HG03097 (cell line): Measurements from ENCODE around the gene DLGAP5.

Experiments used
- ATAC-seq: cut with Tn5 transposase; IDR thresholded peaks from one replicate; pipeline ENCODE4 v1.9.1; 2021; ENCODE audit not compliant: unreplicated experiment, low FRiP score

Gene DLGAP5, protein sequence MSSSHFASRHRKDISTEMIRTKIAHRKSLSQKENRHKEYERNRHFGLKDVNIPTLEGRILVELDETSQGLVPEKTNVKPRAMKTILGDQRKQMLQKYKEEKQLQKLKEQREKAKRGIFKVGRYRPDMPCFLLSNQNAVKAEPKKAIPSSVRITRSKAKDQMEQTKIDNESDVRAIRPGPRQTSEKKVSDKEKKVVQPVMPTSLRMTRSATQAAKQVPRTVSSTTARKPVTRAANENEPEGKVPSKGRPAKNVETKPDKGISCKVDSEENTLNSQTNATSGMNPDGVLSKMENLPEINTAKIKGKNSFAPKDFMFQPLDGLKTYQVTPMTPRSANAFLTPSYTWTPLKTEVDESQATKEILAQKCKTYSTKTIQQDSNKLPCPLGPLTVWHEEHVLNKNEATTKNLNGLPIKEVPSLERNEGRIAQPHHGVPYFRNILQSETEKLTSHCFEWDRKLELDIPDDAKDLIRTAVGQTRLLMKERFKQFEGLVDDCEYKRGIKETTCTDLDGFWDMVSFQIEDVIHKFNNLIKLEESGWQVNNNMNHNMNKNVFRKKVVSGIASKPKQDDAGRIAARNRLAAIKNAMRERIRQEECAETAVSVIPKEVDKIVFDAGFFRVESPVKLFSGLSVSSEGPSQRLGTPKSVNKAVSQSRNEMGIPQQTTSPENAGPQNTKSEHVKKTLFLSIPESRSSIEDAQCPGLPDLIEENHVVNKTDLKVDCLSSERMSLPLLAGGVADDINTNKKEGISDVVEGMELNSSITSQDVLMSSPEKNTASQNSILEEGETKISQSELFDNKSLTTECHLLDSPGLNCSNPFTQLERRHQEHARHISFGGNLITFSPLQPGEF

DNA sequence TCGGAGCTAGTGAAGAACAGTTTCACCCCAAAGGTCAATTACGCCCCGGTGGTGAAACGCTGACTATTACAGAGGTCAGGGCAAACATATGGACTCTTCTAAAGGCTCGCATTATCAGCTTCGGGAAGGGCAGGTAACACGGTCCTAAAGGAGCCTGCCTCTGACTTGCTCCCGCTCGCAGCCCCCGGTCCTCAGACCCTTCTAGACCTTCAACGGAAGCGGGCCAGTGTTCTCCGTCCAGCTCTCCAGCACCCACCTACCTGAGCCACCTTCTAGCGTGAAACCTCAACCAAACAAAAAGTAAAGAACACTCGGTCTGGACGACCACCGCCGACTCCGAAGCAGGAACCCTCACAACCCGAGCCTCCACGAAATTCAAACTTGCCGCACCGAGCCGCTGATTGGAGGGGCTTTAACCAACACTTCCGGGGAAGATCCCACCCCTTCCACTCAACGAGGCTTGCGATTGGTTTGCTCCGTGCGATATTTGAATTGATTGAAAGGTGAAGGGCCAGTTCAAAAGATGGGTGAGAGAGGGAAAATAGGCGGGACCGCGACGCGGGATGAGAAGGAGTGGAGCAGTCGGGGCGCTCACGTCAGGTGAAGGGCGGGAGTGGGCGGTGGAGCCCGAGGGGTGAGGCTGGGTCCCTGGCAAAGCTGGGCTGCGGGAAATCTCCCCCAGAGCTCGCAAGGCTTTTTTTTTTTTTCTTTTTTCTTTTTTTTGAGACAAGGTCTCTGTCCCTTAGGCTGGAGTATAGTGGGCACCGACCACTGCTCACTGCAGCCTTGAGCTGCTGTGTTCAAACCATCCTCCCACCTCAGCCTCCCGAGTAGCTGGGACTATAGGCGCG, at the start of gene DLGAP5:
Gene DLGAP5, minus strand, starts transcription at position 383 of the 851 bp plus-strand sequence. CDS start 2,406 bp downstream, outside the sequence.
- peak; percentile 95 for ATAC-seq

DNA sequence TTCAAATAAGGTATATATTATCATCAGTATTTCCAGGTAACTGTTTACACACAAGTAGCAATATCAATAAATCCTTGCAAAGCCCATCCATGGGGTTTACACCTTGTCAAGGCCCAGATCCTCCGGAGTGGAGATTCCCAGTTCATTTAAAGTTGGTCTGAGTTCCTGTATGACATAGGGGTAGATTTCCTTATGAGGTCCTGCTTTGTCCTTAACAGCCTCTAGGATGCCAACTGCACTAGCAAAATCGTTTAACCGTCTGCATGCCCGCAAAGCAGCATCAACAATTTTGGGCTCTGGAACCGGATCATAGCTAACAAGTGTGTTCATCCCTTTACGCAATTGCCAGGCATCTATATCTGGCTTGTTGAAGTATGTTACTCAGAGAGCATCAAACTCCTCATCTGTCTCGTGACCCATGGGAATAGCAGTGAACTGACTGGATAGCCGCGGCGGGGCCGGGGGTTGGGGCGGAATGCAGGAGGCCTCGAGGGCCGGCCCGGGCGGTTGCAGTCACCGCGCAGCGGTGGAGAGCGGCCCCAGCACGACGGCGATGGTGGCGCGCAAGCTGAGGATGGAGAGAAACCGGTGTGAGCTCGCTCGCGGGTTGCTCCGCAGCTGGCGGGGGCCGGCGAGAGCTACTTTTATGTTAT, 49.3 kb upstream of the DLGAP5 start:
- no peak for ATAC-seq

DNA sequence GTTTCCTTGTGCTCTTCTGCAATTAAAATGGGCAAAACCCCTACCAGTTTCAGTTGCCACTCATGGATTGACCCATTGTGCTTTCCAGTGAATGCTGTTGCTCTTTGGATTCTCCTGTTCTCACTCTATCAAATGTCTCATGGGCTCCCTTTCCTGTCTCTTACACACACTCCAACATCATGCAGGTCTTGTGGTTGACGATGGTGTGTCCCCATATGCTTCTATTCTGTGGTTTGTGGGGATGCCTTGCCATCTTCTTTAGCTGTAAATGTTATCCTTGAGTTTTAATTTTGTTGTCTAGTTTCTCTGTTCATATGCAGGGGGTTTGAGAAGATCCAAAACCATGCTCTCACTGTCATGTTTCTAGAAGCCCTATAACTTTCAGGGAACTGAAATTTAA, 47.9 kb upstream of the DLGAP5 start:
- ATAC-seq = no peak

DNA sequence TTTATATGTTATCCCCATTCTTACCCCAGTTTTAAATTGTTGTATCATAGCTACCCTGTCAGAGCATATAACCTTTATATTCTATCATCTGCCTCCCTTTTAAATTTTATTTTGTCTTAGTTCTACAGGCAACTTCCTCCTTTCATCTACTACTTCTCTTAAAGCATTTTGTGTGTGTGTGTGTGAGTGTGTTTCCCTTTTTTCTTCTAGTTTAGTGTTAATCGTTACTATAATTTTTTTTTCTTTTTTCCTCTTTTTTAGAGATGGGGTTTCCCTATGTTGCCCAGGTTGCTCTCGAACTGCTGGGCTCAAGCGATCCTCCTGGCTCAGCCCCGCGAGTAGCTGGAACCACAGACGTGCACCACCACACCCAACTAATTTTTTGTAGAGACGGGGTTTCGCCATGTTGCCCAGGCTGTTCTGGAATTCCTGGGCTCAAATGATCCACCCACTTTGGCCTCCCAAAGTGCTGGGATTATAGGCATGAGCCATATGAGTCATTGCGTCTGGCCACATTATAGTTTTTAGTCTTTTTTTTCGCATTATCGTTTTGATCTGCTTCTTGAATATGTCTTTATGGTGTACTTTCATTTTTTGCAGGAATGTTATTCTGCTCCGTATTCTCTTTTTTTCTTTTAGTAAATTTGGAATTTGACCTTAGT, 46.8 kb upstream of the DLGAP5 start:
- ATAC-seq = no peak

DNA sequence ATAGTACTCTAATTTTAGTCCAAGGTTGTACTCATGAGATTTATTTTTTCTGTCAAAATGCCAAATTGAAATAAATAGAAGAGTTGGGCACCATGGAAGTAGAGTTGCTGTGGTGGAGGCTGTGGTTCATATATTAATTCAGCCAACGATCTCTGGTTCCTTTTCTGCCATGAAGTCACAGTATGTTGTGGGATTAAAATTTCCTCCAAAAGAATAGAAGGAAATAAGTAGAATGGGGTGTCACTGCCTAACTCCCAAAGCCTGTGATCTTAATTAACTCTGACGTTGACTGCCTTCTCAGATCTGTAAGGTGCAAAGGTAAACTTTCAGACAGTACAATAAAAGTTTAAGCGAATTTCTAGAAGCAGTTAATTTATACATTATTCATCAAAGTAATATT, 42.2 kb upstream of the DLGAP5 start:
- ATAC-seq = no peak

DNA sequence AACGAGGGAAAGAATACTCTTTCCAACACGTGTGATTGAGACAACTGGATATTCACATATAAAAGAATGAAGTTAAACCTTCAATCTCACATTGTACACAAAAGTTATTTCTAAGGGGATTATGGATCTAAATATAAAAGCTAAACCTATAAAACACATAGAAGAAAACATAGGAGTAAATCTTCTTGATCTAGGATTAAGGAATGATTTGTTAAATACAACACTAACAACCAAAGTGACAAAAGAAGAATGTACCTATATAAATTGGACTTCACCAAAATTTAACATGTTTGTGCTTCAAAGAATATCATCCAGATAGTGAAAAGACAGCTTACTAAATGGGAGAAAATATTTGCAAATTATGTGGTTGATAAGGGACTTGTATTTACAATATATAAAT, 36.9 kb upstream of the DLGAP5 start:
- no peak for ATAC-seq

DNA sequence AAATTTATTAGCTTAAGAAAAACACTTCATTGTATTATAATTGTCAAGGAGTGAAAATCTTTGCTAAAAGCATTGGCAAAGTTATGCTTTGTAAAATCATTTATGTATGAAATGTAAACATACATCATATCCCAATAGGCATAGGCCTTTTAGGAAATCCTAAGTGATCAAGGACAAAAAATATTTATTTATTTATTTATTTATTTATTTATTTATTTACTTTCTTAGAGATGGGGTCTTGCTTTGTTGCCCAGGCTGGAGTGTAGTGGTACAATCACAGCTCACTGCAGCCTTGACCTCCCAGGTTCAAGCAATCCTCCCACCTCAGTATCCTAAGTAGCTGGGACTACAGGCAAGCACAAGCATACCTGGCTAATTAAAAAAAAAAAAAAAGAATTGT, 32.0 kb upstream of the DLGAP5 start:
- ATAC-seq = no peak

DNA sequence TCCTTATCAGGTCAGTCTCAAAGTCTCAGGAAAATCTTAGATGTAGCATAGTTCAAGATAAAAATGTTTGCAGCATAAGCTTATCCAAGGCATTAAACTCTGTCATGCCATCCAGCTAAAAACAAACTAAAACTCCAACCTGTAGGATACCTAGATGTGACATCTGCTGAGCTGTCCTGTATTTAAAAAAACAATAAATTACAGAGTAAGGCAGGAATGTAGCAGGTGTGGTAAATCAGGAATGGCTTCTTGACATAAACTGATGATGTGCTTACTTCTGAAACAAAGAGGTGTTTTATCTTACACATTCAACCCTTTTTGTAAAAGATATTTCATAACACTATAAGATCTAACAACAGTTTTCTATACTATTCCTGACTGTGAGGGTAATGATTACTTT, 30.6 kb upstream of the DLGAP5 start:
- no peak for ATAC-seq

DNA sequence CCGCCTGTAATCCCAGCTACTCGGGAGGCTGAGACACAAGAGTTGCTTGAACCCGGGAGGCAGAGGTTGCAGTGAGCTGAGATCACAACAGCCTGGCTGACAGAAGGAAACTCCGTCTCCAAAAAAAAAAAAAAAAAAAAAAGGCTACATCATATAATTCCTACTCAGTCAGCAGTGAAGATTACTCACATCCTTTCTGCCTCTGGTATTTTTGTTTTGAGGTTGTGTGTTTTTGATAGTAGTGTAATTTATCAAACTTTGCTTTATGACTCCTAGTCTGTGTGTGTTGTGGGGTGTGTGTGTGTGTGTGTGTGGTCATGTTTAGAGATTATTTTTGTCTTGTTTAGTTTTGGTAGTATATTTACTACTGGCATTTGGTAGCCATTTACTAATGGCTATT, 29.8 kb upstream of the DLGAP5 start:
- no peak for ATAC-seq

DNA sequence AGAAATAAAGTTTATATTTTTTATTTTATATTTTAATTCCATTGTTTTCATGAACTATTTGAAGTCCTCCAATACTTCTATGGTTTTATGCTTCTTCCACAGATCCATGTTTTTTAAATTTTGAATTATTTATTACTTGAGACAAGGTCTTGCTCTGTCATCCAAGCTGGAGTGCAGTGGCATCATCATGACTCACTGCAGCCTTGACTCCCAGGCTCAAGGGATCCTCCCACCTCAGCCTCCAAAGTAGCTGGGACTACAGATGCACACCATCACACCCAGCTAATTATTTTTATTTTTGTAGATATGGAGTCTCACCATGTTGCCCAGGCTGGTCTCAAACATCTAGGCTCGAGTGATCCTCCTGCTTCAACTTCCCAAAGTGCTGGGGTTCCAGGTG, 28.8 kb upstream of the DLGAP5 start:
- ATAC-seq = no peak

DNA sequence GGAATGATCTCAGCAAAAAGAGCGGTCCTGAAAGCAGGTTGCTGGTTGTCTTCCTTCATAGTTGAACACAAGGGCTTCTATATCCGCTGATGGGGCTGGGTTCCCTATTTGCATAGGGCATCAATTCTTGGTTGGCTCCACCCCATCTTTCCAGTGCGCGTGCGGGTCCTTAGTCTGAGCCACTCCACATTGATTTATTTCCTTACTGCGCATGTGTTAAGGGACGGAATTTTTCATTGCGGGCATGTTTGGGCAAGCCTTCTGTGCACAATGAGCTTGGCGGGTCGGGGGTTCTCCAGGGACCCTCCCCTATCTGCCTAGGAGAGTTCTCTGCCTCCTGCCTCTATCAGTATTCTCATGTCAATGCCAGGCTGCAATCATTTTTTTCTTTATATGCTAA, 21.2 kb upstream of the DLGAP5 start:
- ATAC-seq = no peak

DNA sequence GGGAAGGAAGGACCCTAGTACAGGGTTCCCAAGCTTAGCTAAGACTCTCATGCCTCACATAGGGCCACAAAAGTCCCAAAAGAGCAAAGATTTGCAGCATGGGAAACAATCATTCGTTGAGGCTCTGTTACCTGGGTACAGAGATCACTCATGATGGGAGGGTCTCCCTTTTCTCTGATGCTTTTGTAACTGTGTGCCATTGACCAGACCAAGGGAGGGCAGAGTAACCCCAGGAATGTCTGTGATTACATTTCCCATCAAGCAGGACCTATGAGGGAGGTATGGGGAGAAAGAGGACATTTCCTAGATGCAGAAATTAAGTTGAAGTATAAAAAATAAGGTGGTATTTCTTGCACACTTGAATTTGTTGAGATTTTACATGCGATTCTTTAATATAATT, 16.4 kb upstream of the DLGAP5 start:
- ATAC-seq = no peak

DNA sequence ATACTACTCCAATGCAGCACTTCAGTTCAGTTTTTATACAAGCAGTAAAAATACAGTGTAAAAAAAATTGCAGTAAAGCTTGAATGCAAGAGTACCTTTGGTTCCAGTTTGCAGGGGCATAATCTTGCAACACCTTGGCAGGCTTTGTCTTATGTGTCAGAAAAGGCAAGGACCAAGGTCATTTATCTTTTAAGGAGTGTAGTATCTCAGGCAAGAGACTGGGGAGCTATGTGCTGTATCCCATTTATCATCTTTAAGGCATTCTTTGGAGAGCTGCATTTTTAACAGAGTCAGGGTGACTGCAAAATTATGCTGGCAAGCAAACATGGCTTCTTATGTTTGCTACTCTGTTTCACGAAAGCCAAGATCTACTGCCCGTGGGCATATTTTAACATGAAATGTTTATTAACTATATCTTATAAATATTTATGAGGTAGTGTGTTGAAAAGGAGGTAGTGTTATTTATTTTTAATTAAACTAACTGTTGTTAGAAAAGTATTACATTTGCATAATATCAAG, 14.8 kb upstream of the DLGAP5 start:
- no peak for ATAC-seq

DNA sequence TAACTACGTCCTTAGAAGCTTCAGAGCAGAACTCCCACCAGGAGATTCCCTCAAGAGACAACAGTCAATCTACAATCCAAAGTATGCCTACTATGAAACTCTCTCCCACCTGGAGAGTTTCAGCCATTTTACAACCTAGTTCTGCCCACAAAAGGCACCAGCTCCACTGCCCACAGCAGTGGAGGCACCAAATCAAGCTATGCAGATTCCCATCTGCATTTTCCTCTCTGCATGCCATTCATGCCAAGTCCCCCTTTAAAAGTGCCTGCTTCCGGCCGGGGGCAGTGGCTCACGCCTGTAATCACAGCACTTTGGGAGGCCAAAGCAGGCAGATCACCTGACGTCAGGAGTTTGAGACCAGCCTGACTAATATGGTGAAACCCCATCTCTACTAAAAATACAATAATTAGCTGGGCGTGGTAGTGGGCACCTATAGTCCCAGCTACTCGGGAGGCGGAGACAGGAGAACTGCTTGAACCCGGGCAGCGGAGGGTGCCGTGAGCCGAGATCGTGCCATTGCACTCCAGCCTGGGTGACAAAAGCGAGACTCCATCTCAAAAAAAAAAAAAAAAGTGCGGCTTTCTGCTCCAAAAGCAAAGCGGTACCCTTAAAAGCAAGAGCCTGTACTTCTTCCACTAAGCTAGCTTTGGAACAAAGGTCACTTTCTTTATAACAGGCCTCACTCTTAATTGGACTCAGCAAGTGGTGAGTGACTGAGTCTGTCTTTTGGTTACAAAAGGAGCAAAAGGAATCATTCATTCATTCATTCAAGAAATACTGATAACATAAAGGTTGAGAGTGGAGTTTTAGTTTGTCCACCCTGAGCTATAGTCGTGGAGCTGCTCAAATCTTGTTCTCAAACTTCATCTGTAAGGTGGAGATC, 10.1 kb upstream of the DLGAP5 start:
- ATAC-seq = no peak

DNA sequence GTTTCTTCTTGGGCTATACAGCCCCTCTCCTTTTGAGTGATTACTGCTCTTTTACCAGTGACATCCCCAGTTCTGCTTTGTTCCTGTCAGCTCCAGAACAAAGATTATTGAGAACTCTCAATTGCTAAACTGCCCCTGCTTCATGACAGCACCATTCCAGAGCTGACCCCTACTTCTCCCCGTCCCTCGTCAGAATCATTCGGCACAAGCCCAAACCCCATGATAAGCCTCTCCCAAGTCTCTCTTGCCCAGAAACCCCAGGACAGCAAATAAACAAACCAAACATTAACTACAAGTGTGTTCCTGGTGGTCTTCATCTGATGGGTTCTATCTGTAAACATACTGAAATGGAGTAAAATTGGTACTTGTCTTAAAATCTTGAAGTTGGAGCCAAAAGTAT, 9.3 kb upstream of the DLGAP5 start:
- no peak for ATAC-seq

DNA sequence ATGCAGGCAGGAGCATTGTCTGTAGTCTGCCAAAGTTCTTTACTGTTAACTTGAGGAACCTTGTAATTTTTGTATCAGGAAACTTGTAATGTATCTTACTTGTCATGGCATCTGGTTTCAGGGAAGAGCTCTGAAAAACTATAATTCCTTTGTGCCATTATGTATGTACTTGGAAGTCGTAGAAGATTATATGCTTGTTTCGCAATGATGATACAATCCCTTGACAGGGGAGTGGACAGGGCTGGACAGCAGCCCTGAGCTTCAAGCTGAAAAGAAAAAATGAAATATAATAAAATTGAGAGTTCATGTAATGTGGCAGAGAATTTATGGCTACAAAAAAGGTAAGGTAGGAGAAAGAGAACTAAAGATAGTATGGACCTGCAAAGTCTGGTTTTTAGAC, 7.4 kb upstream of the DLGAP5 start:
- no peak for ATAC-seq

DNA sequence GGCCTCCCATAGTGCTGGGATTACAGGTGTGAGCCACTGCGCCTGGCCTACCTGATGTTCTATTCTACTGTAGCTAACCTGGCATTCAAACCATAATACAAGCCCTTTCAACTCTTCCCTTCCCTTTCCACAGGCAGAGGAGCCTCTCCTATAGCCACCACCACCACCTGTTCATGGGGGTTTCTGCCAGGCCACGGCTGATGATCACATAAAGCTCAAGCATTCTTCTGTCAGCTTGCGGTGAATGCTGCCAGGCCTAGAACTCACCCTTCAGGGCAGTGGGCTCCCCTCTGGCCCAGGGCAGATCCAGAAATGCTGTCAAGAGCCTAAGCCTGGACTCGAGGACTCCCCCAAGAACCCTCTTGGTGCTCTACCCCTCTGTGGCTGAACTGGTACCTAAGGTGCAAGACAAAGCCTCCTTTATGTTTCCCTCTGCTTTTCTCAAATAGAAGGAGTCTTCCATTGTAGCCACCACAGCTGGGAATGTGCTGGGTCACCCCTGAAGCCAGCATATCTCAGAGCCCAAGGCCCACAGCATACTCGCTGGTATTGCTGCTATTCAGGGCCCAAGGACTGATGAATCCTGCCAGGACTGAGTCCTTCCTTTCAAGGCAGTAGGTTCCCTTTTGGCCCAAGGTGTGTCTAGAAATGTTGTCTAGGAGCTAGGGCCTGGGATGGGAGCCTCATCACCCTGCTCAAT, 3.4 kb upstream of the DLGAP5 start:
- no peak for ATAC-seq

DNA sequence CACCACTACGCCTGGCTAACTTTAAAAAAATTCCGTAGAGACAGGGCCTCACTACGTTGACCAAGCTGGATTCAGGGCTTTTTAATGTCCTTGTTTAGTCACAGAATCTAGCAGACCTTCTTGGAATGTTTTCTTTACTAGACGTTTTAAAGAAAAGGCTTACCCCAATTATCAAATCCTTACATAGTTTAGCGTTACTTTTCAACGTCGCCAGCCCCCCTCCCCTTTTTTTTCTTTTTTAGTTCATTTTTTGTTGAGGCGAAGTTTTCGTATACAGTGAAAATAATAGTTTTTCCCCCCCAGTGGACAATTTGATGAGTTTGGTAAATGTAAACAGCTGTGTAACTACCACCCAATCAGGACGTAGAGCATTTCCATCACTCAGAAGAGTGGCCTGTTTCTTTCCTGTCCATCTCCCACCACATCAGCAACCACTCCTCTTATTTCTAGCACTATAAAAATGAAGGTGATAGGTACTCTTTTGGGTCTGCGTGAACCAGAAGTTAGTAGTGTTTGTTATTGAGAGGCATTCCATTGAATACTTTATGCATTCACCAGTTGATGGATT, 753 bp upstream of the DLGAP5 start:
- no peak for ATAC-seq
